GM18519 (cell line): Measurements from ENCODE around the gene TNFRSF1A.

Experiments used
- ATAC-seq: cut with Tn5 transposase; IDR thresholded peaks from one replicate; pipeline ENCODE4 v1.9.1; 2021; ENCODE audit warnings: mild to moderate bottlenecking, moderate library complexity; ENCODE audit not compliant: unreplicated experiment, low FRiP score

Gene TNFRSF1A

DNA sequence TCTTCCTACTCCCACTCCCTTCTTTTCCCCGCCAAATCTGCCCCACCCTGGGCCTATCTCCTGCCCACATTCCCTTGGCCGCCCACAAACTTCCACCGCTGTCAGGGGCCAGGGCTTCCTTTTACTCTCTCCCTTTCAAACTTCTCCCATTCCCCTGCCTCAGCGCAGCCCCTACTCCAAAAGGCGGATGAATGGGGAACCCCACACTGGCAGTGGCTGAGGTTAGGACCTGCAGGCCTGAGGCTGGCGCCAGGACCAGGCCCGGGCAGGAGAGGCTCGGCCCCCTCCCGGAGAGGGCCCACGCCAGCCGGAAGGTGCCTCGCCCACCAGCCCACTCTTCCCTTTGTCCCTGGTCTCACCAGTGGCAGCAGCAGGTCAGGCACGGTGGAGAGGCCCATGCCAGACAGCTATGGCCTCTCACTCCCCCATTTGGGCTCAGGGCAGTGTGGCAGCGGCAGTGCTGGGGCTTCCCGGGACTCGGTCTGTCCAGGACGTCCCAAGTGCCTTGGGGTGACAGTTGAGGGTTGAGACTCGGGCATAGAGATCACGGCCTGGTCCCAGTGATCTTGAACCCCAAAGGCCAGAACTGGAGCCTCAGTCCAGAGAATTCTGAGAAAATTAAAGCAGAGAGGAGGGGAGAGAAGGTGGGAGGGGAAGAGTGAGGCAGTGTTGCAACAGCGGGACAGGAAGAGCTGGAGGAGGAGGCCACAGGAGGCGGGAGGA is at the start of gene TNFRSF1A:
TNFRSF1A (minus strand) TSS at position 660 of the 723 bp plus-strand sequence; CDS start at position 398, 262 bp downstream.
- ATAC-seq = no peak

DNA sequence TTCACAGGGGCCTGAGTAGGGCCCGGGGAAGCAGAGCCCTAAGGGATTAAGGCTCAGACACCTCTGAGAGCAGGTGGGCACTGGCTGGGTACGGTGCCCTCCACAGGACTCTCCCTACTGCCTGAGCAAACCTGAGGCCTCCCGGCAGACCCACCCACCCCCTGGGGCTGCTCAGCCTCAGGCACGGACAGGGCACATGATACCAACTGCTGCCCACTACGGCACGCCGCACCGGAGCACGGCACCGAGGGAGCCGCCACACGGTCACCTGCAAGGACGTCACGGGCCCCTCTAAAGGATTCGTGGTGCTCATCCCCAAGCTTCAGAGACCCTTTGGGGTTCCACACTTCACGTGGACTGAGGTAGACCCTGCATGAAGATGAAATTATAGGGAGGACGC is 49.1 kb upstream of the TNFRSF1A start:
- ATAC-seq = no peak

DNA sequence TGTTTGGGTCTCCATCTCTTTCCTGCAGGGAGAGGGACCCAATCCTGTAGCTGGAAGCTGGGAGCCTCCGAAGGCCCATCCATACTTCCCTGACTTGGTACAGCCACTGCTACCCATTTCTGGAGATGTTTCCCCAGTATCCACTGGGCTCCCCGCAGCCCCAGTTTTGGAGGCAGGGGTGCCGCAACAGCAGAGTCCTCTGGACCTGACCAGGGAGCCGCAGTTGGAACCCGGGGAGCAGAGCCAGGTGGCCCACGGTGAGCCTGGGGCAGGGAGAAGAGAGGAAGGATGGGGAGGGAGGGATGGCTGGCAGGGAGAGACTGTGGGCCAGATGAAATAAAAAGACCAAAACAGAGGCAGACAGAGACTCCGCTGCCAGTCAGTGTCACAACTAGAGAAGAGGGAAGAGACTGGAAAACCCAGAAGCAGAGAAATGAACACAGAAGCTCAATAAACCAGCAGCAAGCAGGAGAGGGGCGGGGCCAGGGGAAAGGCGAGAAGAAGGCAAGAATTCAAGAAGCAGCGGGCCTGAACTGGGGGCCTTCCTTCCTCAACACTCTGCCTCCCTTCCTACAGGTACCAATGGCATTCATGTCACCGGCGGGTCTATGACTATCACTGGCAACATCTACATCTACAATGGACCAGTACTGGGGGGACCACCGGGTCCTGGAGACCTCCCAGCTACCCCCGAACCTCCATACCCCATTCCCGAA is 48.4 kb upstream of the TNFRSF1A start:
- ATAC-seq = no peak

DNA sequence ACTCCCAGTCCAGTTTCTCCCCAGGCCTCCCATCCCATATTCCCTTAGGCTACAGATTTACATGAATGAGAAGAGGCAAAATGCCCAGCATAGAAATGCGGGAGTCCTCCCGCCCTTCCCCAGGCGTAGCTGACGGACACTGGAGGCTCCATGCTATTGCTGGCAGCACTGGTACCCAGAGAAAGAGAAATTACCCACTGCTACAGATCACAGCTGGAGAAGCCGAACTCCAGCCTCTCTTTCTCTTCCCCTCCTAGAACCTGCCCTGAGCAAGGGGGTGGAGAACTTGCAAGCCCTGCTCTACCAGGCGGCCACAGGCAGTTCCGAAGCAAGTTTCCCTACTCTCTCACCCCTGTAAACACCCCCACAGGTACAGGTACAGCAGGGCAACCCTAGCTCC is 45.7 kb upstream of the TNFRSF1A start:
- ATAC-seq = no peak

DNA sequence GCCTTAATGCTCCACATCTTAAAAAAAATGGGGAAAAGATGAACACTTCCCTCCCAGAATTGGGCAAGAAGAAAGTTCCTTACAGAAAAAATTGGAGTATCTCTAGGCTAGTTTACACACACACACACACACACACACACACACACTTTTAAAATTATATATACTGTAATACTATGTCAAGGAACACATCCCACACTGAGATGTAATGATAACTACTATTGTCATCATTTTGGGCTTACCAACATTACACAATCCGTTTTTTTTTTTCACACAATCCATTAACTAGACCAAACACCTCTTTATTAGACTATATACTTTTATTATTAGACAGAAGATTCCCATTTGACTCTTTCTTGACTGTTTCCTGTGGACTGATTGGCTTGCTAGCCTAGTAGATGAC is 44.6 kb upstream of the TNFRSF1A start:
- ATAC-seq = no peak

DNA sequence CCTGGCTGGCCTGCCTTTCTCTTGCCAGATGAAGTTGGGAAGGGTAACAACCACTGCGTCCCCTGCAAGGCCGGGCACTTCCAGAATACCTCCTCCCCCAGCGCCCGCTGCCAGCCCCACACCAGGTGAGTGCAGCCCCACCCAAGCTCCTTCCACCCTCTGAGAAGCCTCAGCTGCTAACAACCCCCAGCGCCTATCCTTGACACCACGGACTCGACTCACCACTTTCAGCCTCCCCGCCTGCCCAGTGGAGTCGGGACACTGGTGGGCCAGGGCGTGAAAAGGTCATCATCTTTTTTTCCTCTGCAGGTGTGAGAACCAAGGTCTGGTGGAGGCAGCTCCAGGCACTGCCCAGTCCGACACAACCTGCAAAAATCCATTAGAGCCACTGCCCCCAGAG is 44.2 kb upstream of the TNFRSF1A start:
- ATAC-seq = no peak

DNA sequence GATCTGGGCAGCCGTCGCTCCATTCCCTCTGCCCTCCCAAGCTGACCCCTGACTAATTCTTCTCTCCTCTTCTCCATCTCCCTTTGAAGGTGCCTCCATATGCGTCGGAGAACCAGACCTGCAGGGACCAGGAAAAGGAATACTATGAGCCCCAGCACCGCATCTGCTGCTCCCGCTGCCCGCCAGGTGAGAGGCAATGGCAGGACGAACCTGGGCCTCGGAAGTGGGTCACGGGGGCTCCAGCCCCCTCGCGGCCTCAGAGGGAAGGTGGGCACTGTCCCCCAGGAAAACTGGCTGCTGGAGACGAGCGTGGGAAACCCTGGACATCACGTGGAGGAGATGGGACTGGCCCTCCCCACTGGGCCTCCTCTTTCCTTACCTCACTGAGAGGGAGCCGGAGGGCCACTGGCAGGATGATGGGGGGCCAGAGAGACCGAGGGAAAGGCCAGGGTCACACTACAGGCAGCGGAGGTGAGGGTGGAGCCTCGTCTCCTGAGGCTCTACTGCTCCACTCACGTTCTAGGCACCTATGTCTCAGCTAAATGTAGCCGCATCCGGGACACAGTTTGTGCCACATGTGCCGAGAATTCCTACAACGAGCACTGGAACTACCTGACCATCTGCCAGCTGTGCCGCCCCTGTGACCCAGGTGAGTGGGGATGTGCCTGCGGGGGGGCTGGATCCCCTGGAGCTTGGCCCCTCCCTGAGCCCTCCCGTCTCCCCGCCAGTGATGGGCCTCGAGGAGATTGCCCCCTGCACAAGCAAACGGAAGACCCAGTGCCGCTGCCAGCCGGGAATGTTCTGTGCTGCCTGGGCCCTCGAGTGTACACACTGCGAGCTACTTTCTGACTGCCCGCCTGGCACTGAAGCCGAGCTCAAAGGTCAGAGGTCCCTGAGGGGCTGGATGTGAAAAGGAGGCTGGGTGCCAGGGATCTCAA is 42.9 kb upstream of the TNFRSF1A start:
- ATAC-seq = no peak

DNA sequence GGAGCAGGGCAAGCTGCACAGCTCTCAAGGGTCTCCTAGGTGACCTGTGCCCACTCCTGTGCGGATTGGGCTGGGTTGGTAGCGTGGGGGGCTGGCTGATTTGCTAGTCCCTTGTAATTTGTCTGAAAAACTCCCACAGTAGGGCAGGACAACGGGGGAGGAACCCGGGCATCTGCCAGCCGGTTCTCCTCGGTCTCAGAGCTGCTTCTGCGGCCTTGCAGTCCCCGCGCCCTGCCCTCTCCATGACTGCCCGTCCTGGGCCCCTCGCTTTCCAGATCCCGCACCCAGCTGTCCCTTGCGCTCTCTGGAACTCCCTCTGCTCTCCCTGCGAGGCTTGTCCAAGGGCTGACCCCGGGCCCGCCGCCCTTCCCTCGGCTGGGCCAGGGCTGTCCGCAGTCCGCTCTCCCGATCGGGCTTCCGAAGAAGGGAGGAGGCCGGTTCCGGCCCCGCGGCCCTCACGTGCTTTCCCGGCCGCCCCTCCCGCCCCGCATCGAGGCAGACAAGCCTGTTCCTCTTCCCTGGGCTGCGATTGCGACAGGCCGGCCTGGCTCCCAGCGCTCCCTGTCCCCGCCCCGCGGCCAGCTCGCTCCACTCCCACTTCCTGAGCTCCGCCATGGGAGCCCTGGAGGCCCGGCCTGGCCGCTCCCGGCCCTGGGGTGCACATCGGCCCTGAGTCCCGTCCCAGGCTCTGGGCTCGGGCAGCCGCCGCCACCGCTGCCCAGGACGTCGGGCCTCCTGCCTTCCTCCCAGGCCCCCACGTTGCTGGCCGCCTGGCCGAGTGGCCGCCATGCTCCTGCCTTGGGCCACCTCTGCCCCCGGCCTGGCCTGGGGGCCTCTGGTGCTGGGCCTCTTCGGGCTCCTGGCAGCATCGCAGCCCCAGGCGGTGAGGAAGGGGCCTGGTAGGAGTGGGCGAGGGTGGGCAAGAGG is 42.0 kb upstream of the TNFRSF1A start, which contains the start of gene LTBR:
LTBR (plus strand) TSS at position 591 of the 927 bp plus-strand sequence; CDS start at position 788, 197 bp downstream.
- no peak for ATAC-seq

DNA sequence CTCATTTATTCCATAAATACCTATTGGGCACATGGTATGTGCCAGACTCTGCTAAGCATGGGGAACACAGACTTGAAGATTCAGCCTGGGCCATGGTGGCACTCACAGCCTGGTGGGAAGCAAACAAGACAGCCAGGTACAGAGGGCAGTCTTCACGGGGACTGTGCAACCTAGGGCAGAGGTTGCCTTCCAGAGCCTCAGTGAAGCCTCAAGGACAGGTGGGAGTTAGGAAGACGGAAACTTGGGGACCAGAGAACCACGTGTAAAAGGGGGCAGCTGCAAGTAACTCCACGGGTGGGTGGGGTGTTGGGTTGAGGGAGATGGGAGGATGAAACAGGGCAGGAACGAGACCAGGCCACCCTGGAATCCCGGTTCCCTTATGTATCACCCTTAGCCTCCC is 41.1 kb upstream of the TNFRSF1A start:
- no peak for ATAC-seq

DNA sequence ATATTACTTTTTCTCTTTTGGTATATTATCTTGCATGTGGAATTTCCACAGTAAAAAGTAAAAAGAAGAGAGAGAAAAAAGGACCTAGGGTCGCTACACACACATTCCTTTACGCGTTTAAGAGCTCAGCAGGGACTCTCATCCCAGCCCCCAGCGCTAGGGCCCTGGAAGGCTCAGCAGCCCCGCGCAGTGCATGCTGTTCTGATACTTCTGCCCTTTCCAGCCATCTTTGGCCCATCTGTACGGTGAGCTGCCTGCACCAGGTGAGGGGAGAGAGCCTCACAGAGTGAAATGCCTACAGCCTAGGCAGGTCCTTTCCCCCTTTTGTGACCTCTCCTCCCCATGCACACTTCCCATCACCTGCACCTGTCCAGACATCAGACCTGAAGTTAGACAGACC is 40.5 kb upstream of the TNFRSF1A start:
- ATAC-seq = no peak

DNA sequence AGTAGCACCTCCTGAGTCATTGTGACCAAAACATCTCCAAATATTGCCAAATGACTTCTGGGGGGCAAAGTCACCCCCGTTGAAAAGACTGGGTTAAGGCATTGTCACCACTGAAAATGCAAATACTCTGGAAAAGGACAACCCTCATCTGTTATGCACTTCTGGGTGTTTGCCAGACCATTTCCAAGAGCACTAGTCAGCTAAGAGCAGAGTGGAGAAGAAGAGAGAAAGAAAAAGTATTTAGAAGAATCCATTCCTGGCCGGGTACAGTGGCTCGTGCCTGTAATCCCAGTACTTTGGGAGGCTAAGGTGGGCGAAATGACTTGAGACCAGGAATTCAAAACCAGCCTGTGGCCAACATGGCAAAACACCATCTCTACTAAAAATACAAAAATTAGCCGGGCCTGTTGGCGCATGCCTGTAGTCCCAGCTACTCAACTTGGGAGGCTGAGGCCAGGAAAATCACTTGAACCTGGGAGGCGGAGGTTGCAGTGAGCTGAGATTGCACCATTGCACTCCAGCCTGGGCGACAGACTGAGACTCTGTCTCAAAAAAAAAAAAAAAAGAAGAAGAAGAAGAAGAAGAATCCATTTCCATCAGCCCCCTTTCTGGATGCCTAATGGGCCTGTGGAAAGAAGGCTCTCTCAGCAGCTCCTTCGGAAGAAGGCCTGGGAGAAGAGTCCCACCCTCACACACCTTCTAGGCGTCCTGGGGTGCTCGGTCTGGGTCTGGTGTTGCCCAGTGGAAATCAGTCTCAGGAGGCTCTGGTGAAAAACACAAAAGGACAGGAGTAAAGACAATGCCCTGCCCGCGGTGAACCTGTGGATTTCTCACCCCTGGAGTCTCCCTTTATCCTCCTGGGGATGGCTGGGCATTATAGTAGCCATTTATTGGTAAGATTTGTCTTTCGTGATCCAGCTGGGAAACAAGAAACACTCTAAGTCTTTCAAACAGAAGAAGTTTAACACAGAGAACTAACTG is 38.6 kb upstream of the TNFRSF1A start:
- no peak for ATAC-seq

DNA sequence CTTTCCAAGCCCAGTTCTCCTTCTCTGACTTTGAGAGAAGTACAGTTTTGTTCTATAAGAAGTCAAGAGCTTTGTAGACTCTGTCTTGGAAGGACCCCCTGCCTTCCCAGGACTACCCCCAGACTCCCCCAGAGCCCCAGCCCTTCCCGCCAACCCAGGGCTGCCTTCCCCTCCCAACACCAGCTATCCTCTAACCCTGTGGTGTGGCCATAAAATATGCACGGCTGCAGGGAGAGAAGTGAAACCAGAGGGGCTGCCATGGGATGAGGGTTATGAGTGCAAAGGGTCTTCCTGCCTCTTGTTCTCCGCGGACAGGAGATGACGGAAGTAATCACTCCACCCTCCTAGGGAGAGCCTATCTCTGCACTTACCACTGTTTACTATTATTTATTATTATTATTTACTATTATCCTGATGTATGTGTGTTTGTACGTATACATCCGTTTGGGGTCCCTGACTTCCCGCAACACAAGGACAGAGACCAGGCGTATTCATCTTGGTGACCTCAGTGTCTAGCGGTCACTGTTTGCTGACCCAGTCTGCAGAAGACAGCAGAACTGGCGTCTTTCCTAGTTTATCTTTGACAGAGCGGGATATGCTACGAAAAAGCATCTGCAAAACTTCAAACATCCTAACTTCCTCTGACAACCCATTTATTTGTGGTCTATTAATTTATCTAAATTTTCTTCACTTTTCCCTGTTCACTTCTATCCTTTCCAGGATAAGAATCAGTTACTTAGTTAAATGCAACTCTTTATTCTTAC is 37.0 kb upstream of the TNFRSF1A start:
- ATAC-seq = no peak

DNA sequence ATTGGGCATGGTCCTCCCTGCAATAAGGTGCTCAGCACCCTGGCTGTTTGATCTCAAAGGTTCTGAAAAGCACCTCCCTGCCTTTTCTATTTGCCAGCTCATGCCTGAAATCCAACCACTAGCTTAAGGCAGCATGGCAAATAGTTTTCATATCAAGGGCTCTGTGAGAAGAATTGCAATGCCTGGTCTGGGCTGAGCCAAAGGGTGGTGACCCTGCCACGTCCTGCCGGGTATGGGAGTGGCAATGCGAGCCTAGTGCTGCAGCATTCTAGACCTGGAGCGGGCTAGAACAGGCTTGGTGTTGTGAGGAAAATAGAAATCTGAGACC is 35.8 kb upstream of the TNFRSF1A start:
- no peak for ATAC-seq

DNA sequence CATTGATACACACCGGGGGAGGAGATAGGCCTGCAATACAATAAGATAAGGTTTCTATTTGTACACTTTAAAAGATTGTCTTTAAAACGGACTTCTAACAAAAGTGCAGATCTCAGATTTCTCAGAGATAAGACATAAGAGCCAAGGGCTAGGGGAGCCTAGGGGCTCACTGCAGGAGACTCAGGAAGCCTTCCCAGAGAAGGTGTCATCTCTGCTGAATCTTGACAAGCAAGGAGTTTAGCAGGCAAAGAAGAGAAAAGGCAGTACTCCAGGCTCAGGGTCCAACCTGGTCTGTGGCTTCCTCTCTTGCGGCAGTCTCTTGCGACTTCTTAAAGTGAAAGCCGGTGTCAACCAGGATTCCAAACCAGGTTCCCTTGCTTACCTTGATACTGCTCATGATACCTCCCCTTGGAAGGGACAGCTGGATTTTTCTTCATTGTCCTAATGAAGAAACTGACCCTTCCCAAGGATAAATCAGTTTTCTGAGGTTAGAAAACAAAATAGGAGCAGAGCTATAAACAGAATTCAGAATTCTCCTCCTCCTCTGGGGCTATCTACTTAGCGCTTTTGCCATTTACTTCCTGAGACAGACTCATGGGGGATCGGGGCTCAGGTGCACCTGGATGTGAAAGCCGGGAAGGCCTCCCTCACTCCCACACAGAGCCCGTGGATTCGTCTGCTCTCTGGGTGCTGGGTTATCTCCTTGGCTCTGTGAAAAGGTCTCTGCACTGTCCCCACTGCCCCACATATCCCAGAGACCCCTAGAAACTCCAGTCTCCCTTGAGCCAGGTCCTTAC is 35.2 kb upstream of the TNFRSF1A start:
- no peak for ATAC-seq

DNA sequence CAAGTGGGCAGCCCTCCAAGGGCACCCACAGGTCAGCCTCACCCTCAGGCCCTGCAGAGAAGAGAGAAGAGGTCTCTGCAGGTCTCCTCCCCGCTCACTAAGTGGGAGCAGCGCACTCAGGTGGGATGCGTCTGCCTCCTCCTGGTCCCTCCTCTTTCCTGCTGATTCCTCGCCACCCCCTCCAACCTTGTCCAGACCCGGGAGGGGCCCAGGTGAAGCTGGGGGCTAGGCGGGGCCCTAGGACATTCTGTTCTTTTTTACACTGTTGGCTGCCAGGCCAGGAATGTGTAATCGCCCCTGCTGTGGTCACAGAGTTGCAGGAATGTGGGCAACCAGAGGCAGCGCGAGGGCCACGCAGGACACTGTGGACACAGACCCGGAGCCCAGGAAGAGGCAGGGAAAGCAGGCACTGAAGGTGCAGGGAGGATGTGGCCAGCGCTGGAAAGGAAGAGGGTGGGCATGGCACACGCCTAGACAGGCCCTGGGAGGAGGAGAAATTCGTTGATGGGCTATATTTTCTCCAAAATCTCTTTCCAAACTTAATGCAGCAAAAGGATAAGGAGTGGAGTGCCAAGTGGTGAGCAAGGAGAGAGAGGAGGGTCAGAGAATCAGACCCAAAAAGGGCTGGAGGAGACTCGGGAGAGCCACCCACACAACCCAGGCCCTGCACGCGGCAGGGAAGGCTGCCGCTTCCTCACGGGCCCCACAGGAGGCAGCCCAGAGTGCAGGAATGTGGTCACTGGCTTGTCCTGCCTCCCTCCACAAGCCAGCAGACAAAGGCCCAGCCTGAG is 34.4 kb upstream of the TNFRSF1A start:
- ATAC-seq = no peak

DNA sequence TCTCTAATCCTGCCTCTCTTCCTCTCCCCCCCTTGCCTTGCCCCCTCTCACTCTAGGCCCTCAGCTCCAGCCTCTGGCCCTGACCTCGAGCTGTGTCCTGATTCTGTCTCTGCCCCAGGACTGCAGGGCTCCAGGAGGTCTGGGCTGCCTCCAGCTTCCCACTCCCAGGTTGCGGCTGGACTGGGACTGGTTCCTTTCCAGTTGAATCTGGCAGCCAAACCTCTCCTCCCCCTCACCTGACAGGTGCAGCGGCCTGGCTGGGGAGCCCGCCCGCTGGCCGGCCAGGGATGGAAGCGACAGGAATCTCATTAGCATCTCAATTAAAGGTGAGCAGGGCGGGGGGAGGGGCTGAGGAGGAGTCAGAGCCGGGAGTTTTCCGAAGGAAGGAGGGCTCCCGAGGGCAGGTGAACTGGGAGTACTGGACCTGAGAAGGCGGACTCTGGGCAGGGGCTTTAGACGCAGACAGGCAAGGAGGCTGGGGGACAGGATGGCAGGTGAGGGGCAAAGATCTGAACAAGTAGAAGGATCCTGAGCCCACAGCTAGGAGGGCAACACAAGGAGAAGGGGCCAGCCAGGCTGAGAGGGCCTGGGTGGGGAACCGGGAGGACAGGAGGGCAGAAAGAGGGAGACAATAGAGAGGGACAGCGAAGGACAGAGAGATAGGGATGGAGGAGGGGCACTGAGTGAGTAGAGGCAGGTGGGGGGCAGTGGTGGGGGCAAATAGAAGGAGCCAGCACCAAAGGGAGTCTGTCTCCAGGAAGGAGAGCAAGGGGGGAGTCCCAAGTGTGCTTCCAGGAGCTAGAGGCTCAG is 33.6 kb upstream of the TNFRSF1A start, which contains the start of gene SCNN1A:
SCNN1A (minus strand) TSS at position 295 of the 810 bp plus-strand sequence. CDS start 780 bp downstream, outside the sequence.
- no peak for ATAC-seq
